ENCODE measurements around the gene TRIM28.

TRIM28 gene

GRCh38 chr19:58581227-58582141 lies 37.6 kb downstream of the TRIM28 start:
- DNase-seq, result peak; percentile 92

GRCh38 chr19:58582985-58583384 lies 39.1 kb downstream of the TRIM28 start:
- no peak for DNase-seq

GRCh38 chr19:58584498-58585441 lies 40.9 kb downstream of the TRIM28 start:
- DNase-seq, result no peak

- DNase-seq, result no peak
Observed at GRCh38 chr19:58585442-58586132, 41.7 kb downstream of the TRIM28 start.

- DNase-seq, result peak; percentile 3
Observed at GRCh38 chr19:58586133-58586765, 42.4 kb downstream of the TRIM28 start.
